GM18907 (cell line): ENCODE results near the gene ARID1B.

ENCODE experiments used
- ATAC-seq: cut with Tn5 transposase; IDR thresholded peaks from one replicate; pipeline ENCODE4 v1.9.1; 2021; ENCODE audit warnings: mild to moderate bottlenecking, moderate library complexity; ENCODE audit not compliant: unreplicated experiment

The ARID1B gene

GRCh38 chr6:157117431-157118095 is 340.4 kb downstream of the ARID1B start:
- ATAC-seq, result no peak

GRCh38 chr6:157119502-157120027 is 342.4 kb downstream of the ARID1B start:
- ATAC-seq, result no peak

DNA sequence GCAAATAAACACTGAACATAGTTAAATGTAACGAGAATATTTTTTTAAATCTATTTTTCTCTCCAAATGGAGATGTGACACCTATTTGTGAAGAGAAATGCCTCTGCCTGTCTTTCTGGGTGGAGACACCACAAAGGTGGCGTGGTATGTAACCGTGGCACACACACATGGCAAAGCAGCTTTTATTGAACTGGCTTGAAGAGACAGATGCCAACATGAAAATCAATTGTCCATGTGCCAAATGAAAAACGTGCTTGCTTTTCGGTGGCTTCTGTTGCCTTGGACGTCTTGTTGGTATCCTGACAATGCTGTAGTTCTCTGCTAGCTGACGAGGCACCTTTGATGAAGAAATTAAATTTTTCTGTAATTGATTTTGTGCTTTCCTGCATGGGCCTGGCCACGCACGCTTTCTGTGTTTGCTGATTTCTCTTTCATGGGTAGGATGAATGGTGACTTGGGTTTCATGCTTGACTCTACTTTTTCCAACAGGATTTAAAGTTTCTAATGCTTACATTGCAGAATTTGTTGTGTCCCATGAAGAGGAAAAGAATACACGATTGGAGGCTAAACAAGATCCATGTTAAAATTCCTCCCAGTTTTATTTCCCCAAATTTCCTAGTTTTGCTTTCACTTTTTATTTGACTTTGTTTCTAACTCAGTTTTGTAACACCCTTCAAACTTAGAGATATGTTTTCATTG is 343.5 kb downstream of the ARID1B start:
- no peak for ATAC-seq

- no peak for ATAC-seq
These were observed 344.7 kb downstream of the ARID1B start for GRCh38 chr6:157121897-157122296.

GRCh38 chr6:157123234-157123633 is 346.1 kb downstream of the ARID1B start:
- ATAC-seq, result no peak

DNA sequence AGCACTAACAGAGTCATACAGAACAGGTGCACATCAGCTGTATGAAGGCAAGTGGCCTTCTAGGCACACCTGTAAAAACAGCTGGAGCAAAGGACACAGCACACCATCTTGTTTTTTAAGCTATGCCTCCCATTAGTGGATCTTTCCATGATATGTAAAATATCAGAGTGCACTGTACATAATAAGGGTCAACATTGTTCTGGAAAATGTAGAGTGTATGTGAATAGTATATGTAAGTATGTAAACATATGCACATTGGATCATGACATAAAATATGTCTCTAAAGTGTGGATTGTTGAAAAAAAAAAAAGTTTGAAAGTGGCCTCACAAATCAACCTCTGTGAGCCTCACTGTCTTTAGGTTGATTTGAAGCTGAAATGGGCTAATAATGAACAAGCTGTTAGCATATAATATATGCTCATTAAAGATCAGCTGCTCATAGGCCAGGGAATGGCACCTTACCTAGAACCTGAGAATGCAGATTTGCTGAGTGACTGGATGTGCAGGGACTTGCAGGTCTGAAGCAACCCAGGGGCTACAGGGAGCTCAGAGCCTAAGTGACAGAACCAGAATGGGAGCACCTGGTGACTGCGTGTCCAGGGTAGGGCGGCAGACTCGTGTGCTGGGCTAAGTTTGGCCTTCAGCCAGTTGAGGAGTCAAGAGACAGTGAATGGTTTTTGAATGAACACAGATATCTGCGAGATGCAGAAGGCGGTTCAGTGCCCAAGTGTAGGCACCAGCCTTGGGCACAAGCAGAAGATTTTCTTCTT is 347.5 kb downstream of the ARID1B start:
- ATAC-seq, result no peak

DNA sequence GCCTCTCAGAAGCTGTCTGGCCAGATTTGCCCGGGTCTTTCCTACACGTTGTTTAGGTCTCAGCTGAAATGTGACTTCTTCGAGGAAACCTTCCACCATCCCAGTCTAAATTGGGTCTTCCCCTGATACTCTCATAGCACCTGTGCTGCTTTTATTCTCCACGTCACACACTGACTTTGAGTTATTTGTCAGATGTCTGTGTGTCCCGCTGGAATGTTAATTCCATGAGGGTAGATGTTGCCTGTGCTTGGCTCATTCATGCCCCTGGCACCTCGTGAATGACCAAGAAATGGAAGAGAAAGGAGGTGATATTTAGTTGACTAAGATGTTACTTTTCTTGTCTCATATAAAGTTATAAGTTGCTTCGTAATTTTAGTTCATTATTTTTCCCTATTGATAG is 348.4 kb downstream of the ARID1B start:
- no peak for ATAC-seq

GRCh38 chr6:157126183-157127098 is 349.3 kb downstream of the ARID1B start:
- ATAC-seq, result no peak

GRCh38 chr6:157128235-157128775 is 351.1 kb downstream of the ARID1B start:
- no peak for ATAC-seq

DNA sequence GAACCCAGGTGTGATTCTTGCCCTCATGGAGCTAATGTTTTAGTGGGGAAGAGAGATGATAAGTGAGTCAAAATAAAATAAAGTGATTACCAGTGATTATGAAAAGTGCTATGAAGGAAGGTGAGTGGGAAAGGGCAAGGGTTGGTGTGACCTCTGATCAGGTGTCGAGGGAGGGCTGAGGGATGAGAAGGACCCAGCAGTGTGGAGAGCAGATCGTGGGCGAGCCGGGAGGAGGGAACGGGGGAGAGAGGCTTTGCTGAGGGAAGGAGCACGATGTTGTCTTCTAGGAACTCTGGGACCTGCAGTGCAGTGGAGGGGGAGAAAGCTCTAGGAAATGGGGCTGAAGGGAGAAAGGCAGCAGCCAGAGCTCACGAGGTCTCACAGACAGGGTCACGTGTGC is 354.1 kb downstream of the ARID1B start:
- no peak for ATAC-seq

- no peak for ATAC-seq
These were observed 356.7 kb downstream of the ARID1B start for GRCh38 chr6:157133856-157134255.

- ATAC-seq, result no peak
These were observed 357.3 kb downstream of the ARID1B start for GRCh38 chr6:157134402-157135047.

GRCh38 chr6:157135691-157136090 is 358.5 kb downstream of the ARID1B start:
- ATAC-seq, result no peak

DNA sequence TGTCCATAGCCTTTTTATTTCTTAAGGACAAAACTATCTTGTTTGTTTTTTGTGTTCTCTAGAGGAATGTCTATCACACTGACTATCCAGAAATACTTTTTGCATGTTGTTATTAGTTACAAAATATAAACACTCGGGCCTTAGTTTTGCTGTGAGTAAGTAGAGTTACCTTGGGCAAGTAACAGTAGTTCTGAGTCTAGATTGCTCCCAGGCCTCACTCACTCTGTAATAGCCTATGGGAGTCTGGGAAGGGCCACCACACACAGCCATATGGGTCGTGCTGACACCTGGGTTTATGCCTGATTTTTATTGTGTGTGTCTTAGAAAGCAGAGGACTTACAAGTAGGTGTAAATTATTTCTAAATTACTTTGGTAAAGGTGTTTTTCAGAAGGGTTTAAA is 360.3 kb downstream of the ARID1B start:
- ATAC-seq, result no peak

DNA sequence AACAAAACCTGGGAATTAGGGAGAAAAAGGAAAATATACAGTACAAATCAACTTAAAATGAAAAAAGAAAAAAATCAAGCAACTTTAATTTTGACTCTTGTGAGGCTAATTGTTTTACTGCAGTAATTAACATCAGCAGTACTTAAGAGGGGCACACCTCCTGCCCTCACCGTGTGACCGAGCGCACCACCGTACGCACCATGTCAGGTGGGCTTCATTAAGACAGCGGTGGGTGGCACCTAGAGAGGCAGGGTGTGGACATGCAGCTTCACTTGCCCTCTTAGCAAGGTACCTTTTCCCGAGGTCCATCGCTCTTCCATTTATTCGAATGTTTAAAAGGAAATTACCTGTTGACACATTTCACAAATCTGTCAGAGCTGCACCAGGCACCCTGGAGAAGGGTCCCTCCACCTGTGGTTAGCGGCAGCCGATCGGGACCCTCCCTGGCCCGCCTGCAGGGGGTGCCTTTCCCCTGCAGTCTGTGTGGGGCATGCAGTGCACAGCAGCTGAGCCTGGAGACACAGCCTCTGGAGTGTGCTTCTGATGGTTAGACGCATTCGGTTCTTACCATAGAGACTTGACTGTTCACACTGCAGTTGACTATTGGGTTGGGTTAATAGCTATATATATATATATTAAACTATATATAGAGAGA is 362.0 kb downstream of the ARID1B start:
- no peak for ATAC-seq

- no peak for ATAC-seq
These were observed 366.2 kb downstream of the ARID1B start for GRCh38 chr6:157143171-157143889.

GRCh38 chr6:157143890-157144798 is 367.0 kb downstream of the ARID1B start:
- ATAC-seq, result no peak
